Measurements from ENCODE around the gene PDIA6. TPM values are rescaled to one million over a fixed set of nuclear protein-coding genes. Genes with fewer than 3 reads are reported as not detected.

PDIA6 gene
- total RNA-seq, 1 experiment from 2014 or later: 317 TPM

GRCh38 chr2:10759151-10759714 lies 53.4 kb downstream of the PDIA6 start:
- Mint-ChIP-seq H3K9me3 (ENCODE audit: low read depth, unreplicated experiment) (no peaks in the 10 kb centered on the region), H3K27me3 (ENCODE audit: unreplicated experiment) (no peaks in the 10 kb centered on the region), H3K4me3 (ENCODE audit: low read depth, unreplicated experiment) (no peak overlapping the region), H3K36me3 (ENCODE audit: insufficient read depth, unreplicated experiment) (no peaks in the 10 kb centered on the region), H3K4me1 (ENCODE audit: low read depth, unreplicated experiment) (no peaks in the 10 kb centered on the region), H3K27ac (ENCODE audit: unreplicated experiment) (no peak overlapping the region)
- intact Hi-C loops (cut with micrococcal nuclease; ENCODE audit: unreplicated experiment): no loop called here
- no peak for DNase-seq
- CTCF ChIA-PET: no interaction called here
- no peak for TF ChIP-seq CTCF (IDR thresholded peaks at IDR 0.05; ENCODE audit: unreplicated experiment)
- no TSS peak for BruUV-seq (replicated peaks)

- H3K4me3 Mint-ChIP-seq (ENCODE audit: low read depth, unreplicated experiment): no peak overlapping the region
- BruUV-seq (replicated peaks): no TSS peak
- no peaks in the 10 kb centered on the region for H3K36me3 Mint-ChIP-seq (ENCODE audit: insufficient read depth, unreplicated experiment)
- CTCF ChIA-PET: no interaction called here
- H3K4me1 Mint-ChIP-seq (ENCODE audit: low read depth, unreplicated experiment): no peaks in the 10 kb centered on the region
- H3K9me3 Mint-ChIP-seq (ENCODE audit: low read depth, unreplicated experiment): no peaks in the 10 kb centered on the region
- H3K27me3 Mint-ChIP-seq (ENCODE audit: unreplicated experiment): no peaks in the 10 kb centered on the region
- H3K27ac Mint-ChIP-seq (ENCODE audit: unreplicated experiment): no peak overlapping the region
- no peak for DNase-seq
- intact Hi-C loops (cut with micrococcal nuclease; ENCODE audit: unreplicated experiment): no loop called here
- TF ChIP-seq CTCF (IDR thresholded peaks at IDR 0.05; ENCODE audit: unreplicated experiment): no peak
Observed at GRCh38 chr2:10757814-10758286, 54.7 kb downstream of the PDIA6 start.

- Mint-ChIP-seq H3K4me3 (ENCODE audit: low read depth, unreplicated experiment) (no peak overlapping the region), H3K27me3 (ENCODE audit: unreplicated experiment) (peaks cover 9% of the 10 kb centered on the region), H3K36me3 (ENCODE audit: insufficient read depth, unreplicated experiment) (no peaks in the 10 kb centered on the region), H3K9me3 (ENCODE audit: low read depth, unreplicated experiment) (no peaks in the 10 kb centered on the region), H3K27ac (ENCODE audit: unreplicated experiment) (no peak overlapping the region), H3K4me1 (ENCODE audit: low read depth, unreplicated experiment) (no peaks in the 10 kb centered on the region)
- no TSS peak for BruUV-seq (replicated peaks)
- no peak for DNase-seq
- intact Hi-C loops (cut with micrococcal nuclease; ENCODE audit: unreplicated experiment): no loop called here
- no peak for TF ChIP-seq CTCF (IDR thresholded peaks at IDR 0.05; ENCODE audit: unreplicated experiment)
- CTCF ChIA-PET: no interaction called here
Observed at GRCh38 chr2:10755621-10756020, 57.0 kb downstream of the PDIA6 start.

GRCh38 chr2:10753876-10754275 lies 58.7 kb downstream of the PDIA6 start:
- no peaks in the 10 kb centered on the region for H3K9me3 Mint-ChIP-seq (ENCODE audit: low read depth, unreplicated experiment)
- intact Hi-C loops (cut with micrococcal nuclease; ENCODE audit: unreplicated experiment): no loop called here
- no peaks in the 10 kb centered on the region for H3K4me1 Mint-ChIP-seq (ENCODE audit: low read depth, unreplicated experiment)
- BruUV-seq (replicated peaks): no TSS peak
- peaks cover 15% of the 10 kb centered on the region for H3K27me3 Mint-ChIP-seq (ENCODE audit: unreplicated experiment)
- TF ChIP-seq CTCF (IDR thresholded peaks at IDR 0.05; ENCODE audit: unreplicated experiment): no peak
- no peak overlapping the region for H3K27ac Mint-ChIP-seq (ENCODE audit: unreplicated experiment)
- no peak overlapping the region for H3K4me3 Mint-ChIP-seq (ENCODE audit: low read depth, unreplicated experiment)
- no peak for DNase-seq
- H3K36me3 Mint-ChIP-seq (ENCODE audit: insufficient read depth, unreplicated experiment): no peaks in the 10 kb centered on the region
- CTCF ChIA-PET: interaction anchor here (0.5 kb wide), 1 partner anchor 710 kb away, joined by 4 read pairs; no protein-coding TSS in a partner anchor
